NOMO-1 (cell line): ENCODE results near the gene DUS1L.
A peak's percentile ranks its signal among the peaks of the same experiment; 100 is the strongest.

Experiments
- DNase-seq, 2 experiments: peaks; one replicate each; lab custom pipeline; 2025; ENCODE audit not compliant: unreplicated experiment in 2 of 2; lab: John Stamatoyannopoulos, UW

DUS1L gene

GRCh38 chr17:82101301-82101715 is 35.7 kb upstream of the DUS1L start:
- DNase-seq = no peak

GRCh38 chr17:82100502-82101298 is 35.1 kb upstream of the DUS1L start:
- DNase-seq = no peak

- peak; percentile 30 to 39 for DNase-seq
These were observed 33.5 kb upstream of the DUS1L start for GRCh38 chr17:82098939-82099763.

GRCh38 chr17:82098169-82098938 is 32.8 kb upstream of the DUS1L start, which contains the start of gene FASN:
FASN (minus strand) TSS chr17:82098236; CDS start chr17:82096445, 1,791 bp downstream.
- peak; percentile 90 to 98 for DNase-seq

DNA sequence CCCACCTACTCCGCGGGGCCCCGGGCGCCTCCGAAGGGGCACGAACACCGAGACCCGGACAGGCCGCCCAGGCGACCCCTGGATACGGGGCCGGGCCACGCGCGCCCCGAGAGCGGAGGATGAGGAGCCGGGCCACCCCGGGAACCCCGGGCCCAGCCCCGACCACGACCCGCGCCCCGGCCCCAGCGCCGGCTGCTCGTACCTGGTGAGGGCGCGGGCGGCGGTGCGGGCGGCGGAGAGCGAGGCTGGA is 32.2 kb upstream of the DUS1L start:
- no peak for DNase-seq

DNA sequence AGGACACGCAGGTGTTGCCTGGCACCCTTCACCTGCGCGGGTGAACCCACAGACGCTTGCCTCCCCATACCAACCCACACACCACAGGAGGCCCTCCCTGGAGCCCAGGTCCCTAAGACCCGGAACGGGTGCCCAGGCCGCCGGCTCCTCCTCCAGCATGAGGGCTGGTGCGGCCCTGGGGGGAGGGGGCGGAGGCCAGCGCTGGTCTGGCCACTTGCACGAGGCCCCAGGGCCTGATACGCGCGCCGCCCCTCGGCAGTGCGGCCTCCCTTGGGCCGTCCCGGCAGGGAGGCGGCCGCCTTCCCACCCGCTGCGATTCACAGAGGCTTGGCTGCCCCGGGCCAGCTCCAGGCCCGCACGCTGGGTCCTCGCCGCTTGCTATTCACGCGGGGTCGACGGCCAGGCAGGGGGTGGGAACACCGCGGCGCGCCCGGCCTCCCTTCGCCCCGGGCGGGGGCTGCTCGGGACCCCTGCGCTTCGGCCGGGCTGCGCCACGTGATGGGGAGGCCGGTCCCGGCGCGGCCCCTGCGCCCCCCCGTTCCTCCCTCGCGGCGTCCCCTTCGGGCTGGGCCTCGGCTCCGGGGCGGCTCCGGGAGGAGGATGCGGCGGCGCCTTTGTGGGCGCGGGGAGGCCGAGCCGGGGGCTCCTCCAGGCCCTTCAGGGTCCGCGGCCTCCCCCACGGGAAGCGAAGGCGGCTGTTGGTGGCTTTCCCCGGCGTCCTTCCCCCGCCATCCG is 31.7 kb upstream of the DUS1L start:
- peak in 1 of 2 experiments; percentile 36 for DNase-seq

DNA sequence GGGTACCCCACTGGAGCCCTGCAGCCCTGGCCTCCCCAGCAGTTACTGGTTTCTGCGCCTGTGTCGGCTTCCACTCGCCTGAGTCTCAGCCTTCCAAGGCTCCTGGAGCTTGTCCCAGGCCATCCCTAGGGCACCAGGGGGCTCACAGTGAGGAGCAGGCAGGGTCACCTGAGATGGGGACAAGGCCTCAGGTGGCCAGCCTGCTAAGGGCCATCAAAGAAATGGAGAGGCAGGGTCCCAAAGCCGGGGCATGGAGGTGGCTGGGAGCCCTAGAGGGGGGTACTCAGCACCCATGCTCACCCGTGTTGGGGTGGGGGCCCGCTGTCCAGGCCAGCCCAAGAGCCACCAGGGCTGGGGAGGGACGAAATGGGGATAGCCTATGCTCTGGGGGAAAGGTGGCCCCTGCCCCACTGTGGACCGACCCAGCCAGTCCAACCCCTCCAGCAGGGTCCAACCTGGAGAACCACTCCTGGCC is 31.1 kb upstream of the DUS1L start:
- DNase-seq = no peak

- no peak for DNase-seq
These were observed 30.4 kb upstream of the DUS1L start for GRCh38 chr17:82095777-82096708.

DNA sequence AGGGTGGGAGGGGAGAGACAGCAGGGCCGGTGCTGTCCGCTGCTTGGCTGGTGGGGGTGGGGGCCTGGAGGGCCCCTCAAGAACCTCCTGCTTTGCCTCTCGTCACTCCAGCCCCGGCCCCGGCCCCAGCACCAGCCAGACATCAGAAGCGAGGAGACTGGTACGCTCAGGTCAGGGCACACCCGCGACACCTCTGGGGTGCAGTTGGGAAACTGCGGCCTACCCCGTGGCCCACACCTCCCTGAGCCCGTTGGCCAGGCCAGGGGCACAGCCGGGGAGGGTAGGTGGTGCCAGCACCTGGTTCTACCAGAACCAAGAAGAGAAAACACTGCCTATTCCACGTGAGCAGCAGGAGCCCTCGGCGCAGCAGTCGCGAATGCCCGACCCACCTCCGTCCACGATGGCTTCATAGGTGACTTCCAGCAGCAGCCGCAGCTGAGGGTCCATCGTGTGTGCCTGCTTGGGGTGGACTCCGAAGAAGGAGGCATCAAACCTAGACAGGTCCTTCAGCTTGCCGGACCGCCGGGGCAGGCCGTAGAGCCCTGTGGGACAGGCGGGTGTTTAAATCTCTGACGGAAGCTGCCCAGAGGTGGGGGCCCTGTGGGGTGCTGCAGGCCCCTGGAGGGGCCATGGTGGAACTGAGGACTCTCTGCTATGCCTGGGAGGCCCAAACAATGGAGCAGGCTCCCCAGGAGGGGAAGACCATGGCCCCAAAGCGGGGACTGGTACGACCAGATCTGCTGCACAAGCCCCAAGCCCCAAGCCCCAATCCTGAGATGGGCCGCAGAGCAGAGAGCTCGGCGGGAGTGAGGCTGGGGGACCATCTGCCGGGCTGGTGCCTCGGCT is 29.6 kb upstream of the DUS1L start:
- no peak for DNase-seq

- DNase-seq = no peak
These were observed 27.6 kb upstream of the DUS1L start for GRCh38 chr17:82092995-82093751.

DNA sequence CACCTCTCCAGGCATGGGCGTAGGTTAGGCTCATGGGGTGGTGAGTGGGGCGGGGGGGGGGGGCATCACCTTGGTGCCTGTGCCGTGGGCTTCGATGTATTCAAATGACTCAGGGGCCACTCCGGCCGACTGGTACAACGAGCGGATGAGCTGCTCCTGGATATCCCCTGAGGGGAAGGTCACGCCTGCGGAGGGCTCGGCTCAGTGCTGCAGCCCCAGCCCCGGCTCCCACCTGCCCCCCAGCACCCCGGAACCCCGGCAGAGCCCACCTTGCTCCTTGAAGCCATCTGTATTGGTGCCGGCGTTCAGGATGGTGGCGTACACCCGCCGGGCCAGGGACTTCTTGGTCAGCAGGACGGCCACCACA is 27.0 kb upstream of the DUS1L start:
- no peak for DNase-seq

- DNase-seq = no peak
These were observed 26.5 kb upstream of the DUS1L start for GRCh38 chr17:82092094-82092586.

DNA sequence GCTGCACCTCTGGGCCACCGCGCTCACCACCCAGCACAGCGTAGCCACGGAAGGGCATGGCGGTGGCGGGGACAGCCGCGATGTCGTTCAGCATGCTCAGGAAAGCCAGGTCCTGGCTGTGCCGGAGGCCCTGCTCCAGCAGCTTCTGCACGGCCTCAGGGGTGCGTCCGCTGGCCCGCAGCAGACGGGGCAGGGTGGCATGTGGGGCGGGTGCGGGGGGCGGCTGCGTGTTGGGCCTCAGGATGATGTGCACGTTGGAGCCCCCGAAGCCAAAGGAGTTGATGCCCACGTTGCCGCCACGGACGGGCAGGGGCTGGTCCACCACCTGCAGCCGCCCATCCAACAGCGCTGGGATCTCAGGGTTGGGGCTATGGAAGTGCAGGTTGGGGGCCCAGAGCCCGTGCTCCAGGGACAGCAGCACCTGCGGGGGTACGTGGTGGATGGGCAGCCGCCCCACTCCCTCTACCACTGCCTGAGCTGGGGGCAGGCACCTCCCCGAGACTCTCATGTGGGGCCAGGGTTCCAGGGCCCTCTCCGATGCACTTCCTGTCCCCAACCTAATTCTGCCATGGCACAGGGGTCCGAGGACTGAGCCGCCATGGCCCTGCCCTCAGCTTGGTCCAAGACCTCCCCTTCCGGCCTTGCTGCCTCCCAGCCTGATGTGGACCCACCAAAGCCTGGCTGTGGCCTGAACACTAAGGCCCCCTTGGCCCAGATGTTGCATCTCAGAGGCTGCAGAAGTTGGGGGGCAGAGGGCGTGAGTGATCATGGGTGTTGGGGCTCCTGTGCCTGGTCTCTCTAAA is 25.9 kb upstream of the DUS1L start:
- DNase-seq = no peak

- DNase-seq = no peak
These were observed 25.1 kb upstream of the DUS1L start for GRCh38 chr17:82090549-82091263.

DNA sequence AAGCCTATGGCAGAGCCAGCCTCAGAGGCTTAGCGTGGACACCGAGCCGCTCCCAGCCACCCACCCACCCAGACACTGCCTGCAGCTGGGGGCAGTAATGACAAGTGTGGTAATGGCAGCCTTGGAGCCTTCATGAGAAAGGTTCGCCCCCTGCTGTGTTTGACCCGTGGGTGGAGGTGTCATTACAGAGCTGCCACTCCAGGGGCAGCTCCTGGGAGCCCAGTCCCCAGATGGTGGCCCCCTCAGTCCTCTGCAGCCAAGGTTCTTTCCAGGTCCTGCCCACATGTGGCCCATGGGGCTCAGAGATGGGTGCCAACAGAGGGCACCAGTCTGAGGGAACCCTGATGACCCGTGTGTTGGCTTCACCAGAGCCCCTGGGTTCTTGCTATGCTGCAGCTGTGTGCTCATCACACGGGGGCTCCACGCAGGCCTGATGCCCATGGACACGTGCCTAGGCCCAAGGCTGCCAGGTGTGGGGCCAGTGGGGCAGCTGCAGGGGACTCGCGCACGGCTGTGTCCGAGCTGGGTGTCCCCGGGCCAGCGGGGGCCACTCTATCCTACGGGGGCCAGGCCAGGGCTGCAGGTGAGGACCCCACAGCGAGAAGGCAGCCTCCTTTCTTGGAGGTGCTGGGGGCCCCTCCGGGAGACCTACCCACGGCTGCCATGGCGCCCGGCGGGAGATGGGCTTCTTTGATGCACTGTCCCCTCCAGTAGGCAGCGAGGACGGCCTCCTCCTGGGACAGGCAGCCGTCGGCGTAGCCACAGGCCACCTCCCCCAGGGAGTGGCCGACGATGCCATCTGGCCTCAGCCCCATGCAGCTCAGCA is 24.3 kb upstream of the DUS1L start:
- DNase-seq = no peak
